ENCODE data around the gene LRPPRC.

LRPPRC gene

DNA sequence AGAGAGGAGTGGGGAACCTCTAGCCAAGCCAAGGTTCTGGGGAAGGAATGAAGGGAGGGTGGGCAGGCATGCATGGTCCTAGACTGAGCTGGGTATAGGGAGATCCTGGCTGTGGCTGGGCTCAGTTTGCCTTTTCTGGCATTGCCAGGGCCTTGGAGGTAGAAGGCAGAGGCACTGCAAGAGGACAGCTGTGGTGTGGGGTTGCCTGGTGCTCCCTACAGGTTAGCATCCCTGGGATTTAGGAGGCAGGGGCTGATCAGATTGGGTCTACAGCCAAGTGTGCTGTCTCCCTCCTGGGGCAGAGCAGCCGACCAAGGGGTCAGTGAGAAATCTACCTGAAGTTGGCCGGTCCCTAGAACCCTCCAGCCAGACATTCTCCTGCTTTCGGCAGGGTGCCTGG lies 141.1 kb downstream of the LRPPRC start:
- no peak for DNase-seq (ENCODE audit: low read depth in 2 of 2)

DNA sequence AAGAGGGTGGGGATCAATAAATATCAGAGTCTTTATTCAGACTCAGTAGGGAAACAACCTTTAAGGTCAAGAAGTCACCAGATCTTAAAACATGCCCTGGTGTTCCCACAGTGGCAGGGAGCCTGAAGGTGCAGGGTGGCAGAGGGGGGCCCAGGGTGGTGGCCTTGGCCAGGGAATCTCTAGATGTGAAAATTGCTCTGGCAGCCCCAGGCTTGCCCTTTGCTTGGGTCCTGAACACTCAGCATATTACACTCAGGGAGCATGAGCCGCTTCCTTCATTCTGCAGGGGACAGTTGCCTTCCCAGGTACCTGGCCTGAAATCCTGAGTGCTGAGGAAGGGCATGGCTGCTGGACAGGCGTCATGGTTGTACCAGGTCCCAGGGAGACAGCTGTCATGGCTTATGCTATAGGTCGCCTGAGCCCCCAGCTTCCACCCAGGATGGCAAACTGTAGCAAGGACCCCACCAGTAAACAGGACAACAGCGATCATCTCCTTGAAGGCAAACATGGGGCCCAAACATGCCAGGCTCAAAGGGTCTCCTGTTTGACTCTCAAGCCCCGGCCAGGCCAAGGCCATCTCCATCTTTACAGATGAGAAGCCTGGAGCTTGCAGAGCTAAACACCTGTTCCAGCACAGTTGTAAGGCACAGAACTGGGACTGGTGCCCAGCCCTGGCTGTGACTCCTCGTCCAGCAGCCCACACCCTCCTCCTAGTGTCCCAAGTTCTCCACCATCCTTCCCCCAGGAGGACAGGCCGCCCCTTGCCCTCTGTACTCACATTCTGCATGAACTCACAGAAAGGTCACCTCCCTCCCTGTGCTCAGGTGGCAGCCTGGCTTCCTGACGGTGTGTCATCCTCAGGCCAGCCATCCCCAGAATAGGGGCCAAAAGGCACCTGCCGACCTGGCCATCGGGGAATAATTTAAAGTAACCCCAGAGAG lies 142.4 kb downstream of the LRPPRC start:
- DNase-seq (ENCODE audit: low read depth in 2 of 2): no peak

- DNase-seq (ENCODE audit: low read depth in 2 of 2): no peak
These were observed 143.5 kb downstream of the LRPPRC start for GRCh38 chr2:43852196-43852730.

GRCh38 chr2:43851011-43851980 lies 144.5 kb downstream of the LRPPRC start:
- DNase-seq (ENCODE audit: low read depth in 2 of 2): no peak

DNA sequence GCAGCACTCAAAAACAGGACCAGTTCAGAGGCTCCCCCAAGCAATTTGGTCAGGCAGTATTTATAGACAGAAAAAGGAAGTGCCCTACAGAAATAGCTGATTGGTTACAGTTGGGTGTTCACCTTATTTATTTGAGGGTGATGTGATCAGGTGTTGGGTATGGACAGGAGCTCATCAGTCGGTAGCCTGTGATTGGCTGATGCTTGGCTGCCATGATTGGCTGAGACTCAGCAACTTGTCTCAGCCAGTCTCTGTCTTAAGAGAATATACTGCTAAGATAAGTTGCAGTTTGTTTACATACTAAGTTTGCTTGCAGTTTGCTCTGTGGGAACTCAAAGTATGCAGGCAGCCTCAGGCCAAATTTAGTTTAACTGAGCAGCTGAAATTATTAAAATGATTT lies 147.6 kb downstream of the LRPPRC start:
- no peak for DNase-seq (ENCODE audit: low read depth in 2 of 2)

DNA sequence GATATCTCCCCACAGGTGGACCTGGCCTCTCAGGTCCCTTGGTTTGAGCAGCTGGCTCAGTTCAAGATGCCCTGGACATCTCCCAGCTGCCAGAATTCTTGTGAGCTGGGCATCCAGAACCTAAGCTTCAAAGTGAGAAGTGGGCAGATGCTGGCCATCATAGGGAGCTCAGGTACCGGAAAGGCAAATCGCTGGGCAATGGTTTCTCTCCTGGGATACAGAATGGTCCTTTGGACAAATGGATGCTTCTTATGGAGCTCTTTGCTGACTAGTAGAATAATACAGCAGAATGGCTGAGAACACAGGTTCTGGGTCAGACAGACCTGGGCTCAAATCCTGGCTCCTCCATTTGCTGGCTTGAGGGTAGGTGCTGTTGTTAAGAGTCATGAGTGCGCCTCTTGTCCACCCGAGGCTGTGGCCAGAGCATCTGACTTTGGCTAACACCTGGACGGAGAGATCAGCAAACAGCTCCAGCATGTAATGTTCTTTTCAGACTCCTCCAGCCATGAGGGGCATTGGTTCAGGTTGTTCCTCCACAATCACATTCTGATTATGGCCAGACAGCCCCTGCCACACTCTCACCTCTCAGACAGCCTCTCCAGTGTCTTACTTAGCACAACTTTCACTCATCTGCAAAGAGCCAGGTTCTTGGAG lies 149.5 kb downstream of the LRPPRC start:
- DNase-seq (ENCODE audit: low read depth in 2 of 2): no peak

- DNase-seq (ENCODE audit: low read depth in 2 of 2): no peak
These were observed 150.6 kb downstream of the LRPPRC start for GRCh38 chr2:43845181-43845580.

- no peak for DNase-seq (ENCODE audit: low read depth in 2 of 2)
These were observed 152.9 kb downstream of the LRPPRC start for GRCh38 chr2:43842866-43843226.

DNA sequence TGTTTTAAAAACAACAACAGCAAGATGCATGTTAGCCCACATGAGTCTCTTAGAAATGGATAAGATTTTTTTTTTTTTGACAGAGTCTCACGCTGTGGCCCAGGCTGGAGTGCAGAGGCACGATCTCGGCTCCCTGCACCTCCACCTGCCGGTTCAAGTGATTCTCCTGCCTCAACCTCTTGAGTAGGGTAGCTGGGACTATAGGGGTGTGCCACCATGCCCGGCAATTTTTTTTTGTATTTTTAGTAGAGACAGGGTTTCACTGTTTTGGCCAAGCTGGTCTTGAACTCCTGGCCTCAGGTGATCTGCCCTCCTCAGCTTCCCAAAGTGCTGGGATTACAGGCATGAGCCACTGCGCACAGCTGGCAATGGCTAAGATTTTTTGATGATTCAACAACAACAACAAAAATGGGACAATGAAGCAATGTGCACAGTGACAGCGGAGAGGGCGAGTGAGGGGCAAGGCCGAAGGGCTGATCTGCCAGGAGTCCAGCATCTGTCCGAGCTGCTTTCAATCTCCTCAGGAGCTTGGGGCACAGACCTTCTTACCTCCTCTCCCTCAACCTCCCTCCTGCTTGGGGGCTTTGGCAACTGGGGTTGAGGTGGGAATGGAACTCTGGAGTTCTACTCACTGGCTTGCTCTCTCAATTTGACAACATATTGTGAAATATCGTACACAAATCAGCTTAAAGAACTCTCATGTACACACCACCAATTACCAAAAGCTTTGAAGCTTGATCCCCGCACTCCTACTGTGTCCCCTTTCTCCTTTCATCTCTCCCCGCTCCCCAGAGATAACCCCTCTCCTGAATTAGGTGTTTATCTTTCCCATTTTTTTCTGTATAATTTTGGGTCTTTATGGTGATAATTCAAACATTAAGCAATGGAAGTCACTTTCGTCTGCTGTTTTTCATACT lies 153.6 kb downstream of the LRPPRC start:
- DNase-seq (ENCODE audit: low read depth in 2 of 2): no peak

GRCh38 chr2:43840965-43841364 lies 154.8 kb downstream of the LRPPRC start:
- DNase-seq (ENCODE audit: low read depth in 2 of 2): no peak

DNA sequence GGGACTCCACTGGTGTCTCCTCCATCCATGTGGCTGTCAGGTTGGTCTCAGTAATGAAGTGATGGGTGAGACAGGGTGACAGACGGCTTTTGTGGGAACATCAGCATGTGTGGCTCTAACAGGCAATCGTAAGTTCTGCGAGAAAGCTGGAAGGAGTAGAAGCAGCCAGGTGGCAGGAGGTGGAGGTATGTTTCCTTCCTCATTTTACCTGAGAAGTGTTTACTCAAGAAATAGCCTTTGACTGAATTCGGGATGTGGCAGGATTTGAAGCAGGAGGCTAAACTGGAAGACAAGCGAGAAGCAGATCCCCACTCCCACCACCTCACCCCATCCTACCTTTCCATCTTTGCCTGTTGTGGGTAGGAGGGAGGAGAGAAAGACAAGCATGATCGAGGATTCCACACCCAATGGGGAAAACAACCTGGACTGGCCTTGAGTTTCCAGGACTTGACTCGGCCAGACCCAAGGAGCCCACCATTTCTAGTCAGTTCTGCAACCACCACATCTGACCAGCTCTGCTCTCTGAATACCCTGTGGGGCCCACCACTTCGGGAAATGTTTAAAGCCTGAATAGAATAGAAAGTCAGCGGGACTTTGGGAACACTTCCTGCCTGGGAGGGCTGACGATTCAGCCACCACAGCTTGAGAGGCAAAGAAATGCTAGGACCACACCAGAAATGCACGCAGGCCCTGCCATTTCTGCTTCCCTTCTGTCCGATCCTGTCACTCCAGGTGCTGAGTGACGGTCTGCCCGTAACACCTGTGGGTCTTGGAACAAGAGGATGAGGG lies 155.8 kb downstream of the LRPPRC start:
- no peak for DNase-seq (ENCODE audit: low read depth in 2 of 2)

- no peak for DNase-seq (ENCODE audit: low read depth in 2 of 2)
These were observed 157.1 kb downstream of the LRPPRC start, which contains the start of the genes ABCG5 and ABCG8 for GRCh38 chr2:43838560-43839267. Gene ABCG5 (minus strand): TSS chr2:43838839. CDS start chr2:43838679, 160 bp downstream. Gene ABCG8 (plus strand): TSS chr2:43838971. CDS start chr2:43839054, 83 bp downstream.

DNA sequence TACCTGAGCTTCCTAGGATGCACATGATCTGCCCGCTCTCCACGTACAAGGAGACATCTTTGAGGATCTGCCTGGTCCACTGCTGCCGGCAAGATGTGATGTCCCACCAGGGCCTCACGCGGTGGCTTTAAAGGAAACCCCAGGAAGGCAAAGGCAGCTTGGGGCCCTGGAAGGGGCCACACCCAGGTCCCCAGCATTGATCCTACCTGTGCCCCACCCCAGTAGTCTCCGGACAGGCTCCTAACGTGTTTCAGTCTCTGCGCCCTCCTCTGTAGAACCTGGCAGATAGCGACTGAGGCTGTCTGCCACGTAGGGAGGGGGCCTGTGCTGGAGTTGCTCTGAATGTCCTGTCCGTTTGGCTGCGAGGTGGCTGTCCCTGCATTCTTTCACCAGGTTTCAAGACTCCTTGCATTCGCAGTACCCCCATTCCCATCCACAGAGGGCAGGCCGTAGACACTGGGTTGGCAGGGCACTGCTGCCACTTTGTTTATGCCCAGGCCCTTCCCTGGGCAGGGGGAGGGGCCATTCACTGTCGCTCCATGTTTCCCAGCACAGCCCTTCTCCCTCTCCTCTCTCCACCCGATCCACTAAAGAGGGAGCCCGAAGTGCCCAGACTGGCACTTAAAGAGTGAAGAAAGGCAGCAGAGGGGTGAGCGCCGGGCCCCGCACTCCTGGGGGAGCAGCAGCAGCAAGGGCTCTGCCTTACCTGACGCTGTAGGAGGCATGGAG lies 157.8 kb downstream of the LRPPRC start:
- no peak for DNase-seq (ENCODE audit: low read depth in 2 of 2)

- DNase-seq (ENCODE audit: low read depth in 2 of 2): no peak
These were observed 158.8 kb downstream of the LRPPRC start for GRCh38 chr2:43837033-43837432.
